Prostate gland (tissue), 2 donors: Measurements from ENCODE around the gene OSBPL1A.

Experiments
- CTCF ChIP-seq, 4 experiments: fragments of 200-600 bp in 2 of 4; fragments of 450-650 bp in 2 of 4; sonication (generic) in 2 of 4; IDR thresholded peaks; 1 replicate in 3 of 4; 2 replicates in 1 of 4; pipeline ENCODE4 v1.5.1; 2016 to 2019; ENCODE audit warnings: antibody characterized with exemption in 4 of 4, mild to moderate bottlenecking in 2 of 4, moderate library complexity in 2 of 4
- POLR2AphosphoS5 ChIP-seq: sonication (generic); formaldehyde crosslinking; IDR thresholded peaks from one replicate; pipeline ENCODE4 v1.6.1; 2017; ENCODE audit warnings: antibody characterized with exemption

DNA sequence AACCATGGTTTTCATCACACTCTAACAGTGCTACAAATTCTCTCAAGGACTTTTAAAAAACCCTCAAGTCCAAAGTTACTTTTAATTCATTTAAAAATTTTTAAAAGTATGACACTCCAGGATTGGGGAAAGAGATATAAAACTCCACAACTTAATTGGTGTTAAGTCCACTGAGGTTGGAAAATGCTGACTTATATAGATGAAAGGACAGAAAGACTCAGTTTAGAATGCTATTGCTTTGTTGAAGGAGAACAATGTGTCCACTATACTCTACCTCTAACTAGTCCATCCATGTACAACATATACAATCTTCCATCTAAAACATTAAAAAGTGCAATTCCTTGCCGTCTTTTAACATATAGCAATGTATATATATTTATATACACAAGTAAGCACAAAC lies 217.6 kb downstream of the OSBPL1A start:
- TF ChIP-seq POLR2AphosphoS5 (no peak), CTCF (IDR thresholded peaks at IDR 0.05) (no peak)
